Glutamatergic neuron (in vitro differentiated cells): Measurements from ENCODE around the gene SMIM21. TPM values are rescaled to one million over a fixed set of nuclear protein-coding genes. Genes with fewer than 3 reads are reported as not detected.

Source experiments
- DNase-seq: peaks from one replicate; pipeline ENCODE4 v3.0.0; 2022
- H3K27ac Mint-ChIP-seq: one replicate; pipeline ENCODE4 v1.8.0; 2020; ENCODE audit warnings: mild to moderate bottlenecking, mixed read lengths, inconsistent platforms; ENCODE audit not compliant: unreplicated experiment
- H3K27me3 Mint-ChIP-seq: one replicate; pipeline ENCODE4 v1.8.0; 2020; ENCODE audit warnings: mild to moderate bottlenecking, moderate library complexity, mixed read lengths, inconsistent platforms; ENCODE audit not compliant: unreplicated experiment
- H3K36me3 Mint-ChIP-seq: one replicate; pipeline ENCODE4 v1.8.0; 2020; ENCODE audit warnings: mild to moderate bottlenecking, mixed read lengths, inconsistent platforms; ENCODE audit not compliant: unreplicated experiment
- H3K4me1 Mint-ChIP-seq: one replicate; pipeline ENCODE4 v1.8.0; 2020; ENCODE audit warnings: mild to moderate bottlenecking, low read depth, mixed read lengths, inconsistent platforms; ENCODE audit not compliant: unreplicated experiment
- H3K4me3 Mint-ChIP-seq: one replicate; pipeline ENCODE4 v1.8.0; 2020; ENCODE audit warnings: mild to moderate bottlenecking, mixed read lengths, inconsistent platforms; ENCODE audit not compliant: unreplicated experiment
- H3K9me3 Mint-ChIP-seq: one replicate; pipeline ENCODE4 v1.8.0; 2020; ENCODE audit warnings: mild to moderate bottlenecking, moderate library complexity, mixed read lengths, inconsistent platforms; ENCODE audit not compliant: unreplicated experiment
- total RNA-seq: library from RNA; stranded (reverse); fragmentation: NEBNext Ultra II Directional; extraction: Animal tissue kit (Norgen Biotek cat#: 25700); gene quantifications from one replicate; pipeline ENCODE4 v1.2.1, GENCODE V29; 2021; ENCODE audit not compliant: unreplicated experiment
- TF ChIP-seq, protein P1 (sequence below): fragments of 200-600 bp; sonication (generic); IDR thresholded peaks from one replicate; pipeline ENCODE4 v1.5.0; 2021; ENCODE audit not compliant: partially characterized antibody, unreplicated experiment

SMIM21 gene
- total RNA-seq, 1 donor from 2014 or later = not detected

- no peak for DNase-seq
- H3K27ac Mint-ChIP-seq = no peak overlapping the region
- no peak overlapping the region for H3K4me3 Mint-ChIP-seq
- peaks cover 2% of the 10 kb centered on the region for H3K9me3 Mint-ChIP-seq
- TF ChIP-seq, protein P1, sequence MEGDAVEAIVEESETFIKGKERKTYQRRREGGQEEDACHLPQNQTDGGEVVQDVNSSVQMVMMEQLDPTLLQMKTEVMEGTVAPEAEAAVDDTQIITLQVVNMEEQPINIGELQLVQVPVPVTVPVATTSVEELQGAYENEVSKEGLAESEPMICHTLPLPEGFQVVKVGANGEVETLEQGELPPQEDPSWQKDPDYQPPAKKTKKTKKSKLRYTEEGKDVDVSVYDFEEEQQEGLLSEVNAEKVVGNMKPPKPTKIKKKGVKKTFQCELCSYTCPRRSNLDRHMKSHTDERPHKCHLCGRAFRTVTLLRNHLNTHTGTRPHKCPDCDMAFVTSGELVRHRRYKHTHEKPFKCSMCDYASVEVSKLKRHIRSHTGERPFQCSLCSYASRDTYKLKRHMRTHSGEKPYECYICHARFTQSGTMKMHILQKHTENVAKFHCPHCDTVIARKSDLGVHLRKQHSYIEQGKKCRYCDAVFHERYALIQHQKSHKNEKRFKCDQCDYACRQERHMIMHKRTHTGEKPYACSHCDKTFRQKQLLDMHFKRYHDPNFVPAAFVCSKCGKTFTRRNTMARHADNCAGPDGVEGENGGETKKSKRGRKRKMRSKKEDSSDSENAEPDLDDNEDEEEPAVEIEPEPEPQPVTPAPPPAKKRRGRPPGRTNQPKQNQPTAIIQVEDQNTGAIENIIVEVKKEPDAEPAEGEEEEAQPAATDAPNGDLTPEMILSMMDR = no peak
- no peaks in the 10 kb centered on the region for H3K27me3 Mint-ChIP-seq
- peaks cover 4% of the 10 kb centered on the region for H3K4me1 Mint-ChIP-seq
- H3K36me3 Mint-ChIP-seq = peaks cover 3% of the 10 kb centered on the region
Measured at GRCh38 chr18:75462178-75462832, 34.8 kb upstream of the SMIM21 start.

GRCh38 chr18:75456199-75456631 lies 28.7 kb upstream of the SMIM21 start:
- TF ChIP-seq, protein P1 = no peak
- Mint-ChIP-seq H3K36me3 (peaks cover 6% of the 10 kb centered on the region), H3K9me3 (peaks cover 6% of the 10 kb centered on the region), H3K4me3 (peak overlapping the region; percentile 67), H3K27me3 (peaks cover 7% of the 10 kb centered on the region), H3K4me1 (peaks cover 3% of the 10 kb centered on the region), H3K27ac (no peak overlapping the region)
- no peak for DNase-seq

- Mint-ChIP-seq H3K9me3 (peaks cover 6% of the 10 kb centered on the region), H3K36me3 (peaks cover 6% of the 10 kb centered on the region), H3K4me1 (peaks cover 3% of the 10 kb centered on the region)
Measured at GRCh38 chr18:75455249-75456198, 28.0 kb upstream of the SMIM21 start.

GRCh38 chr18:75454022-75454795 lies 26.7 kb upstream of the SMIM21 start:
- H3K36me3 Mint-ChIP-seq = peaks cover 6% of the 10 kb centered on the region
- no peak overlapping the region for H3K27ac Mint-ChIP-seq
- H3K9me3 Mint-ChIP-seq = peaks cover 6% of the 10 kb centered on the region
- TF ChIP-seq, protein P1 = no peak
- DNase-seq = no peak
- H3K4me3 Mint-ChIP-seq = no peak overlapping the region
- peaks cover 3% of the 10 kb centered on the region for H3K4me1 Mint-ChIP-seq
- H3K27me3 Mint-ChIP-seq = peaks cover 7% of the 10 kb centered on the region

More at GRCh38 chr18:75455249-75456198, 28.0 kb upstream of the SMIM21 start:
- Mint-ChIP-seq H3K27ac (no peak overlapping the region), H3K27me3 (peaks cover 7% of the 10 kb centered on the region), H3K4me3 (peak overlapping the region; percentile 94)
- DNase-seq = peak; percentile 36
- TF ChIP-seq, protein P1 = no peak
